ENCODE measurements around the gene WHAMM.
A peak's percentile ranks its signal among the peaks of the same experiment; 100 is the strongest.

The WHAMM gene

GRCh38 chr15:82807920-82808633, 1.4 kb upstream of the WHAMM start:
- POLR2A ChIA-PET: interaction anchor here (1.1 kb wide), 1 partner anchor 58 kb away, joined by 5 read pairs; no protein-coding TSS in a partner anchor
- CTCF ChIA-PET: interaction anchor here (0.5 to 0.8 kb wide), 2 partner anchors 204 to 268 kb away, joined by 3 read pairs; partner anchors contain the start of gene C15orf40
- Histone ChIP-seq H3K27ac (ENCODE audit: extremely low read depth, low read depth, low read length) (peak overlapping the region; percentile 65), H3K4me3 (ENCODE audit: low read depth, low read length) (no peak overlapping the region), H3K4me1 (ENCODE audit: control insufficient read depth, insufficient read depth, low read length) (peaks cover 15% of the 10 kb centered on the region), H3K9me3 (ENCODE audit: control insufficient read depth, insufficient read depth, low read depth, low read length) (no peaks in the 10 kb centered on the region), H3K36me3 (ENCODE audit: control insufficient read depth in 2 of 2, insufficient read depth in 1 of 2, low read length in 2 of 2) (peaks cover 2 to 8% of the 10 kb centered on the region in 2 experiments; a peak in 2 of 3 replicates)
- no peak; the same call in 1 of the 2 replicates for TF ChIP-seq SP7 (tag by site-specific recombination; IDR thresholded peaks at IDR 0.05)
- no peak for TF ChIP-seq ZNF354C (tag by site-specific recombination; IDR thresholded peaks at IDR 0.05; ENCODE audit: borderline replicate concordance, low read depth)
- TF ChIP-seq EGR2 (tag by site-specific recombination; IDR thresholded peaks at IDR 0.05; ENCODE audit: low read depth): 0 out of 2 replicates have a peak, but pooled peaks have one; percentile 7
- TF ChIP-seq ZFHX2 (tag by site-specific recombination; conservative IDR thresholded peaks at IDR 0.05): peak; percentile 54
- no peak for TF ChIP-seq ZNF843 (tag by site-specific recombination; IDR thresholded peaks at IDR 0.05)
- TF ChIP-seq, protein P1, sequence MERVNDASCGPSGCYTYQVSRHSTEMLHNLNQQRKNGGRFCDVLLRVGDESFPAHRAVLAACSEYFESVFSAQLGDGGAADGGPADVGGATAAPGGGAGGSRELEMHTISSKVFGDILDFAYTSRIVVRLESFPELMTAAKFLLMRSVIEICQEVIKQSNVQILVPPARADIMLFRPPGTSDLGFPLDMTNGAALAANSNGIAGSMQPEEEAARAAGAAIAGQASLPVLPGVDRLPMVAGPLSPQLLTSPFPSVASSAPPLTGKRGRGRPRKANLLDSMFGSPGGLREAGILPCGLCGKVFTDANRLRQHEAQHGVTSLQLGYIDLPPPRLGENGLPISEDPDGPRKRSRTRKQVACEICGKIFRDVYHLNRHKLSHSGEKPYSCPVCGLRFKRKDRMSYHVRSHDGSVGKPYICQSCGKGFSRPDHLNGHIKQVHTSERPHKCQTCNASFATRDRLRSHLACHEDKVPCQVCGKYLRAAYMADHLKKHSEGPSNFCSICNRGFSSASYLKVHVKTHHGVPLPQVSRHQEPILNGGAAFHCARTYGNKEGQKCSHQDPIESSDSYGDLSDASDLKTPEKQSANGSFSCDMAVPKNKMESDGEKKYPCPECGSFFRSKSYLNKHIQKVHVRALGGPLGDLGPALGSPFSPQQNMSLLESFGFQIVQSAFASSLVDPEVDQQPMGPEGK (tag by site-specific recombination; IDR thresholded peaks at IDR 0.05): no peak
- peak; percentile 85 for TF ChIP-seq ZBTB48 (tag by site-specific recombination; IDR thresholded peaks at IDR 0.05)
- TF ChIP-seq, protein P2, sequence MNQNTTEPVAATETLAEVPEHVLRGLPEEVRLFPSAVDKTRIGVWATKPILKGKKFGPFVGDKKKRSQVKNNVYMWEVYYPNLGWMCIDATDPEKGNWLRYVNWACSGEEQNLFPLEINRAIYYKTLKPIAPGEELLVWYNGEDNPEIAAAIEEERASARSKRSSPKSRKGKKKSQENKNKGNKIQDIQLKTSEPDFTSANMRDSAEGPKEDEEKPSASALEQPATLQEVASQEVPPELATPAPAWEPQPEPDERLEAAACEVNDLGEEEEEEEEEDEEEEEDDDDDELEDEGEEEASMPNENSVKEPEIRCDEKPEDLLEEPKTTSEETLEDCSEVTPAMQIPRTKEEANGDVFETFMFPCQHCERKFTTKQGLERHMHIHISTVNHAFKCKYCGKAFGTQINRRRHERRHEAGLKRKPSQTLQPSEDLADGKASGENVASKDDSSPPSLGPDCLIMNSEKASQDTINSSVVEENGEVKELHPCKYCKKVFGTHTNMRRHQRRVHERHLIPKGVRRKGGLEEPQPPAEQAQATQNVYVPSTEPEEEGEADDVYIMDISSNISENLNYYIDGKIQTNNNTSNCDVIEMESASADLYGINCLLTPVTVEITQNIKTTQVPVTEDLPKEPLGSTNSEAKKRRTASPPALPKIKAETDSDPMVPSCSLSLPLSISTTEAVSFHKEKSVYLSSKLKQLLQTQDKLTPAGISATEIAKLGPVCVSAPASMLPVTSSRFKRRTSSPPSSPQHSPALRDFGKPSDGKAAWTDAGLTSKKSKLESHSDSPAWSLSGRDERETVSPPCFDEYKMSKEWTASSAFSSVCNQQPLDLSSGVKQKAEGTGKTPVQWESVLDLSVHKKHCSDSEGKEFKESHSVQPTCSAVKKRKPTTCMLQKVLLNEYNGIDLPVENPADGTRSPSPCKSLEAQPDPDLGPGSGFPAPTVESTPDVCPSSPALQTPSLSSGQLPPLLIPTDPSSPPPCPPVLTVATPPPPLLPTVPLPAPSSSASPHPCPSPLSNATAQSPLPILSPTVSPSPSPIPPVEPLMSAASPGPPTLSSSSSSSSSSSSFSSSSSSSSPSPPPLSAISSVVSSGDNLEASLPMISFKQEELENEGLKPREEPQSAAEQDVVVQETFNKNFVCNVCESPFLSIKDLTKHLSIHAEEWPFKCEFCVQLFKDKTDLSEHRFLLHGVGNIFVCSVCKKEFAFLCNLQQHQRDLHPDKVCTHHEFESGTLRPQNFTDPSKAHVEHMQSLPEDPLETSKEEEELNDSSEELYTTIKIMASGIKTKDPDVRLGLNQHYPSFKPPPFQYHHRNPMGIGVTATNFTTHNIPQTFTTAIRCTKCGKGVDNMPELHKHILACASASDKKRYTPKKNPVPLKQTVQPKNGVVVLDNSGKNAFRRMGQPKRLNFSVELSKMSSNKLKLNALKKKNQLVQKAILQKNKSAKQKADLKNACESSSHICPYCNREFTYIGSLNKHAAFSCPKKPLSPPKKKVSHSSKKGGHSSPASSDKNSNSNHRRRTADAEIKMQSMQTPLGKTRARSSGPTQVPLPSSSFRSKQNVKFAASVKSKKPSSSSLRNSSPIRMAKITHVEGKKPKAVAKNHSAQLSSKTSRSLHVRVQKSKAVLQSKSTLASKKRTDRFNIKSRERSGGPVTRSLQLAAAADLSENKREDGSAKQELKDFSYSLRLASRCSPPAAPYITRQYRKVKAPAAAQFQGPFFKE (tag by site-specific recombination; IDR thresholded peaks at IDR 0.05; ENCODE audit: borderline replicate concordance): no peak
- TF ChIP-seq ZNF366 (tag by site-specific recombination; conservative IDR thresholded peaks at IDR 0.05): 0 out of 2 replicates have a peak, but pooled peaks have one; percentile 28
- TF ChIP-seq ZNF449 (tag by site-specific recombination; IDR thresholded peaks at IDR 0.05): no peak
- TF ChIP-seq ZNF214 (tag by site-specific recombination; IDR thresholded peaks at IDR 0.05; ENCODE audit: borderline replicate concordance): no peak
- no peak for TF ChIP-seq ZEB2 (tag by site-specific recombination; IDR thresholded peaks at IDR 0.05)
- no peak for TF ChIP-seq ZNF350 (tag by site-specific recombination; IDR thresholded peaks at IDR 0.05)
- TF ChIP-seq, protein P3, sequence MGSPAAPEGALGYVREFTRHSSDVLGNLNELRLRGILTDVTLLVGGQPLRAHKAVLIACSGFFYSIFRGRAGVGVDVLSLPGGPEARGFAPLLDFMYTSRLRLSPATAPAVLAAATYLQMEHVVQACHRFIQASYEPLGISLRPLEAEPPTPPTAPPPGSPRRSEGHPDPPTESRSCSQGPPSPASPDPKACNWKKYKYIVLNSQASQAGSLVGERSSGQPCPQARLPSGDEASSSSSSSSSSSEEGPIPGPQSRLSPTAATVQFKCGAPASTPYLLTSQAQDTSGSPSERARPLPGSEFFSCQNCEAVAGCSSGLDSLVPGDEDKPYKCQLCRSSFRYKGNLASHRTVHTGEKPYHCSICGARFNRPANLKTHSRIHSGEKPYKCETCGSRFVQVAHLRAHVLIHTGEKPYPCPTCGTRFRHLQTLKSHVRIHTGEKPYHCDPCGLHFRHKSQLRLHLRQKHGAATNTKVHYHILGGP (tag by site-specific recombination; IDR thresholded peaks at IDR 0.05): 0 out of 2 replicates have a peak, but pooled peaks have one; percentile 26
- TF ChIP-seq ZNF501 (tag by site-specific recombination; IDR thresholded peaks at IDR 0.05): no peak
- no peak for TF ChIP-seq ZIC2 (tag by site-specific recombination; IDR thresholded peaks at IDR 0.05)
- TF ChIP-seq ZNF555 (tag by site-specific recombination; conservative IDR thresholded peaks at IDR 0.05): no peak
- no peak for TF ChIP-seq ZNF518A (tag by site-specific recombination; conservative IDR thresholded peaks at IDR 0.05; ENCODE audit: low read depth)
- no peak for TF ChIP-seq ZNF488 (tag by site-specific recombination; IDR thresholded peaks at IDR 0.05)

Measured in HEK293 (cell line).